ENCODE results near the gene SLC44A5.

GRCh38 chr1:75208862-75209261, 402.1 kb downstream of the SLC44A5 start:
- TF ChIP-seq CTCF (IDR thresholded peaks at IDR 0.05; ENCODE audit: low read length) (no peak), EZH2 (IDR thresholded peaks at IDR 0.05; ENCODE audit: borderline replicate concordance, low read length) (no peak)

Measured in OCI-LY1 (cell line).